Skeletal muscle tissue (tissue), 4 donors: ENCODE data around the gene HMX3. TPM values are rescaled to one million over a fixed set of nuclear protein-coding genes. Genes with fewer than 3 reads are reported as not detected.

ENCODE experiments used
- H3K27ac ChIP-seq: one replicate; pipeline ENCODE4 v1.7.0; 2013; ENCODE audit warnings: mild to moderate bottlenecking, low read depth, low read length, inconsistent platforms
- H3K27me3 ChIP-seq, 3 donors: one replicate each; pipeline ENCODE4 v1.7.0; 2013; ENCODE audit warnings: low read length in 3 of 3; ENCODE audit not compliant: control insufficient read depth in 3 of 3, insufficient read depth in 3 of 3
- H3K36me3 ChIP-seq, 3 donors: one replicate each; pipeline ENCODE4 v1.7.0; 2013; ENCODE audit warnings: low read length in 3 of 3; ENCODE audit not compliant: control insufficient read depth in 3 of 3, insufficient read depth in 3 of 3
- H3K4me1 ChIP-seq, 3 donors: one replicate each; pipeline ENCODE4 v1.7.0; 2013; ENCODE audit warnings: low read length in 3 of 3, mild to moderate bottlenecking in 3 of 3; ENCODE audit not compliant: control insufficient read depth in 3 of 3, insufficient read depth in 3 of 3
- H3K4me3 ChIP-seq, 3 donors: one replicate each; pipeline ENCODE4 v1.7.0; 2013; ENCODE audit warnings: low read length in 3 of 3
- H3K9ac ChIP-seq, 3 donors: one replicate each; pipeline ENCODE4 v1.7.0; 2013; ENCODE audit warnings: low read length in 3 of 3, mild to moderate bottlenecking in 3 of 3, moderate library complexity in 2 of 3, low read depth in 1 of 3
- H3K9me3 ChIP-seq, 3 donors: one replicate each; pipeline ENCODE4 v1.7.0; 2013; ENCODE audit warnings: low read length in 3 of 3; ENCODE audit not compliant: control insufficient read depth in 3 of 3
- total RNA-seq: library from RNA; depleted of rRNA; stranded (reverse); fragments of >200 nt; gene quantifications from one replicate; pipeline ENCODE4 v1.2.3, GENCODE V29; 2014
- donor health status: Osteomylitis.

HMX3 gene
- total RNA-seq, 1 donor from 2014 or later: not detected

- H3K36me3 ChIP-seq: no peaks in the 10 kb centered on the region
- H3K27ac ChIP-seq: no peak overlapping the region
- H3K4me3 ChIP-seq: no peak overlapping the region
- H3K27me3 ChIP-seq: peaks cover 96 to 99% (median 98%) of the 10 kb centered on the region in 3 donors
- no peak overlapping the region for H3K9ac ChIP-seq
- no peaks in the 10 kb centered on the region for H3K9me3 ChIP-seq
- peaks cover 16 to 49% (median 25%) of the 10 kb centered on the region in 3 donors for H3K4me1 ChIP-seq
Observed at GRCh38 chr10:123146894-123147634, 11.3 kb downstream of the HMX3 start.

GRCh38 chr10:123147635-123148413, 12.1 kb downstream of the HMX3 start, which contains the start of gene HMX2:
Gene HMX2, plus strand, starts transcription at chr10:123148136. Its CDS starts 243 bp downstream, at chr10:123148379.
- Histone ChIP-seq H3K4me1 (peaks cover 16 to 45% (median 25%) of the 10 kb centered on the region in 3 donors), H3K9ac (no peak within 1 kb of the TSS), H3K4me3 (no peak within 1 kb of the TSS), H3K9me3 (no peaks in the 10 kb centered on the region), H3K36me3 (no peaks in the 10 kb centered on the region), H3K27me3 (peaks cover 96 to 99% (median 98%) of the 10 kb centered on the region in 3 donors), H3K27ac (no peak within 1 kb of the TSS)

- Histone ChIP-seq H3K27me3 (peaks cover 93 to 98% (median 95%) of the 10 kb centered on the region in 3 donors), H3K27ac (no peak overlapping the region), H3K36me3 (no peaks in the 10 kb centered on the region), H3K4me3 (no peak overlapping the region), H3K4me1 (peaks cover 16 to 45% (median 25%) of the 10 kb centered on the region in 3 donors), H3K9ac (no peak overlapping the region), H3K9me3 (no peaks in the 10 kb centered on the region)
Observed at GRCh38 chr10:123148414-123149161, 12.8 kb downstream of the HMX3 start.

- Histone ChIP-seq H3K27me3 (peaks cover 87 to 93% (median 89%) of the 10 kb centered on the region in 3 donors), H3K36me3 (no peaks in the 10 kb centered on the region), H3K27ac (no peak overlapping the region), H3K9ac (no peak overlapping the region), H3K4me3 (peak overlapping the region in 2 of 3 donors; percentile 58 to 67), H3K9me3 (no peaks in the 10 kb centered on the region), H3K4me1 (peaks cover 16 to 45% (median 25%) of the 10 kb centered on the region in 3 donors)
Observed at GRCh38 chr10:123149162-123149567, 13.4 kb downstream of the HMX3 start.

GRCh38 chr10:123149568-123150270, 13.9 kb downstream of the HMX3 start:
- H3K36me3 ChIP-seq: no peaks in the 10 kb centered on the region

GRCh38 chr10:123150271-123150985, 14.7 kb downstream of the HMX3 start:
- peaks cover 21 to 49% (median 32%) of the 10 kb centered on the region in 3 donors for H3K4me1 ChIP-seq
- no peak overlapping the region for H3K9ac ChIP-seq
- no peaks in the 10 kb centered on the region for H3K36me3 ChIP-seq
- H3K27ac ChIP-seq: no peak overlapping the region
- peak overlapping the region in 2 of 3 donors; percentile 52 to 58 for H3K4me3 ChIP-seq
- no peaks in the 10 kb centered on the region for H3K9me3 ChIP-seq
- H3K27me3 ChIP-seq: peaks cover 75 to 81% (median 76%) of the 10 kb centered on the region in 3 donors

More at GRCh38 chr10:123149568-123150270, 13.9 kb downstream of the HMX3 start:
- peaks cover 16 to 46% (median 25%) of the 10 kb centered on the region in 3 donors for H3K4me1 ChIP-seq
- H3K9me3 ChIP-seq: no peaks in the 10 kb centered on the region
- peaks cover 82 to 88% (median 83%) of the 10 kb centered on the region in 3 donors for H3K27me3 ChIP-seq
- H3K27ac ChIP-seq: no peak overlapping the region
- no peak overlapping the region for H3K9ac ChIP-seq
- H3K4me3 ChIP-seq: peak overlapping the region; percentile 41 to 67 (median 58)

- Histone ChIP-seq H3K4me1 (peaks cover 21 to 48% (median 29%) of the 10 kb centered on the region in 3 donors), H3K9me3 (no peaks in the 10 kb centered on the region), H3K9ac (peak overlapping the region in 1 of 3 donors; percentile 50), H3K27ac (no peak overlapping the region), H3K27me3 (peaks cover 67 to 73% (median 69%) of the 10 kb centered on the region in 3 donors), H3K36me3 (peaks cover 0 to under 1% (median under 1%) of the 10 kb centered on the region in 3 donors), H3K4me3 (peak overlapping the region in 2 of 3 donors; percentile 51 to 52)
Observed at GRCh38 chr10:123150986-123151736, 15.4 kb downstream of the HMX3 start.

GRCh38 chr10:123151737-123152135, 16.0 kb downstream of the HMX3 start:
- peaks cover 0 to 5% (median 4%) of the 10 kb centered on the region in 3 donors for H3K36me3 ChIP-seq
- no peak overlapping the region for H3K9ac ChIP-seq
- H3K27me3 ChIP-seq: peaks cover 62 to 68% (median 66%) of the 10 kb centered on the region in 3 donors
- peaks cover 21 to 46% (median 28%) of the 10 kb centered on the region in 3 donors for H3K4me1 ChIP-seq
- no peaks in the 10 kb centered on the region for H3K9me3 ChIP-seq
- H3K4me3 ChIP-seq: no peak overlapping the region
- H3K27ac ChIP-seq: no peak overlapping the region
